Endothelial cell of umbilical vein (primary cell): ENCODE results near the gene FIG4.

ENCODE experiments used
- CTCF ChIP-seq, 2 donors: IDR thresholded peaks; 1 replicate in 1 of 2; 2 replicates in 1 of 2; pipeline ENCODE4 v1.5.1; 2011; ENCODE audit warnings: low read length in 2 of 2, mild to moderate bottlenecking in 2 of 2, moderate library complexity in 2 of 2, control low read depth in 1 of 2, inconsistent platforms in 1 of 2, low read depth in 1 of 2; ENCODE audit not compliant: insufficient read depth in 1 of 2; ENCODE audit errors: extremely low read depth in 1 of 2
- EZH2 ChIP-seq: IDR thresholded peaks from 2 replicates; pipeline ENCODE4 v1.6.1; 2012; ENCODE audit warnings: borderline replicate concordance, low read depth, mild to moderate bottlenecking, moderate library complexity, low read length, inconsistent platforms; ENCODE audit not compliant: severe bottlenecking
- FOS ChIP-seq: IDR thresholded peaks from 2 replicates; pipeline ENCODE4 v1.6.1; 2011; ENCODE audit warnings: mild to moderate bottlenecking, low read length, moderate library complexity, borderline replicate concordance; ENCODE audit not compliant: insufficient read depth
- JUN ChIP-seq: IDR thresholded peaks from 2 replicates; pipeline ENCODE4 v1.6.1; 2011; ENCODE audit warnings: borderline replicate concordance, low read depth; ENCODE audit not compliant: insufficient read length, insufficient read depth
- POLR2A ChIP-seq: IDR thresholded peaks from 2 replicates; pipeline ENCODE4 v1.6.1; 2012; ENCODE audit warnings: low read depth, mild to moderate bottlenecking, control low read depth, low read length
- POLR2AphosphoS5 ChIP-seq: IDR thresholded peaks from 2 replicates; pipeline ENCODE4 v1.6.1; 2012; ENCODE audit warnings: low read depth, mild to moderate bottlenecking, control low read depth, low read length, moderate library complexity; ENCODE audit not compliant: insufficient read depth
- TF ChIP-seq, protein P1 (sequence below): IDR thresholded peaks from 2 replicates; pipeline ENCODE4 v1.6.1; 2011; ENCODE audit not compliant: insufficient read depth, insufficient read length

- peak; percentile 5 to 12 for TF ChIP-seq CTCF (IDR thresholded peaks at IDR 0.05; ENCODE audit: extremely low read depth in 1 of 2, insufficient read depth in 1 of 2, low read depth in 1 of 2, low read length in 2 of 2)
- TF ChIP-seq EZH2 = no peak
- no peak for TF ChIP-seq POLR2AphosphoS5
- no peak for TF ChIP-seq POLR2A
- TF ChIP-seq, protein P1, sequence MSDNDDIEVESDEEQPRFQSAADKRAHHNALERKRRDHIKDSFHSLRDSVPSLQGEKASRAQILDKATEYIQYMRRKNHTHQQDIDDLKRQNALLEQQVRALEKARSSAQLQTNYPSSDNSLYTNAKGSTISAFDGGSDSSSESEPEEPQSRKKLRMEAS = no peak
- no peak for TF ChIP-seq FOS
- TF ChIP-seq JUN = no peak
Observed at GRCh38 chr6:109783250-109783986, 92.3 kb downstream of the FIG4 start.
